Stimulated activated naive CD4-positive, alpha-beta T cell treated with Interleukin-2 at 50 U/mL for 16 hours (primary cell): Measurements from ENCODE around the gene ALG9.

Experiments
- DNase-seq: peaks from one replicate; lab custom pipeline; 2025; lab: John Stamatoyannopoulos, UW

Gene ALG9

GRCh38 chr11:111834432-111835163 is 36.8 kb downstream of the ALG9 start:
- no peak for DNase-seq

DNA sequence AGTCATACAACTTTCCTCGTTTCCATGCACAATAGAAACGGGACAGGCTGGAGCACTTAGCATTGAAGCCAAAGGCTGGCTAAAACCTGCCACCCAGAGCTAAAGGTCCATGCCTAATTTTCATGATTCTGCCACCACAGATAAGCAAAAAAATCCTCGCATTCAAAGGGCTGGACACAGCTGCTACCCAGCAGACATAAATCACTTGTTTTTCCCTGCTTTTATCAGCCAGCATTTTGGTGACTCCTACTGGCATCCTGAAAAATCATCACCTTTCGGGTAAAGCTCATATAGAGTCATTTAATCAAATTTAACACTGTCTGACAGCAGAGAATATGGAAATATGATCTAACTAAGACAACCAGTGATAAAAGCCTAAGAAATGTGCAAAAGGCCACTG is 37.9 kb downstream of the ALG9 start:
- no peak for DNase-seq

GRCh38 chr11:111829185-111829968 is 42.0 kb downstream of the ALG9 start:
- no peak for DNase-seq

DNA sequence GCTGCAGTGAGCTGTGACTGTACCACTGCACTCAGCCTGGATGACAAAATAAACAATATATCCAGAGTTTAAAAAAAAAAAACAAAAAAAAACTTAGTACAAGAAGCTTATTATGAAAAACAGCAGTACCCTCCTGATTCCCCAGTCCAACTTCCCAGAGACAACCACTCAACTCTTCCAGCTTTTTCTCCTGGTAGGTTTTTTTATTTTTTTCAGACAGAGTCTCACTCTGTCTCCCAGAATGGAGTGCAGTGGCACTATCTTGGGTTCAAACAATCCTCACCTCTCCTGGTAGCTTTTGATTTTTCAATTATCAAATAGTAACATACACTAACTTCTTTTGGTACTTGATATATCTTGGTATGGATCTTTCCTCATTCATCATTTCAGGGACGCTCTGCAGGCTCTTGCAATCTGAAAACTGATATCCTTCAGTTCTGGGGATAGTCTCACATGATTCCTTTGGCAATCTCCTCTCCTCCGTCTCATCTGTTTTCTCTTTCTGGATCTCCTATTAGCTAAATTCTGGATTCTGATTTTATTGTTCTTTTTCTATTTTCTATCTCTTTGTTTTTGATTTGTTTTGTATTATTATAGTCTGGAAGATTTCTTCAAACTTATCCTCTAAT is 44.9 kb downstream of the ALG9 start:
- no peak for DNase-seq

GRCh38 chr11:111823629-111824028 is 47.8 kb downstream of the ALG9 start:
- DNase-seq: no peak

DNA sequence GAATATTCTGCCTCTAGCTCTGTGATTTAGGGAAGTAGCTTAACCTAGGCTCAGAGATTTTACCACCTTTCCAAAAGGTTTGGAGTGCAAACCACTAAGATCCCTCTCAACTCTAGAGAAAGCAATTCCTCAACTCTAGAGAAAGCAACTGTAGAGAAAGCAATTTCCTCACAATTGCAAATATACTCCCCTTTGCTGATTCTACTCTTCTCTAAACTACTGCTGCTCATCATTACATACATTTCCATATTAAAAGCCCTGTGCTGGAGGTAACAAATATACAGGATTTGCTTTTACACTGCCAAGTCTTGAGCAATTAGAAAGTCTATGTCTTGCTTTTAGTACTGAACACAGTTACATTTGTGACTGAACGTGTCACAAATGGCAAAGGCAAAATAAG is 48.2 kb downstream of the ALG9 start:
- no peak for DNase-seq

GRCh38 chr11:111819829-111820237 is 51.5 kb downstream of the ALG9 start:
- DNase-seq: no peak

- no peak for DNase-seq
Measured at GRCh38 chr11:111819161-111819828, 52.1 kb downstream of the ALG9 start.

DNA sequence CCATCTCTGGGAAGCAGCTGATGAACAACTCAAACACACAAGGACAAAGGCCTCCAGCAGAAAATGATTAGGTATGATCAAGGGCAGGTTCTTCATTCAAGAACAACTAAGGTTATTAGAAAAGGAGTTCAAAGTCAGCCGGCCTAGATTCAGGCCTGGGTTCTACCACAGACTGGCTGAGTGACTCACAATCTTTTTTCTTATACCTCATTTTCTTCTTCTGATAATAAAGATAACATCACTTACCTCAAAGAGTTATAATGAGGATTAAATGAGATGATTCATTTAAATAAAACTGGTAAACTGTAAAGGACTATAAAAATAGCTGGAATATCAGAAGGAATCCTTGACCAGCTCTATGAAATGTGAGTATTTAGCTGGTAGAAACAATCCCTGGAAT is 55.9 kb downstream of the ALG9 start:
- DNase-seq: no peak

DNA sequence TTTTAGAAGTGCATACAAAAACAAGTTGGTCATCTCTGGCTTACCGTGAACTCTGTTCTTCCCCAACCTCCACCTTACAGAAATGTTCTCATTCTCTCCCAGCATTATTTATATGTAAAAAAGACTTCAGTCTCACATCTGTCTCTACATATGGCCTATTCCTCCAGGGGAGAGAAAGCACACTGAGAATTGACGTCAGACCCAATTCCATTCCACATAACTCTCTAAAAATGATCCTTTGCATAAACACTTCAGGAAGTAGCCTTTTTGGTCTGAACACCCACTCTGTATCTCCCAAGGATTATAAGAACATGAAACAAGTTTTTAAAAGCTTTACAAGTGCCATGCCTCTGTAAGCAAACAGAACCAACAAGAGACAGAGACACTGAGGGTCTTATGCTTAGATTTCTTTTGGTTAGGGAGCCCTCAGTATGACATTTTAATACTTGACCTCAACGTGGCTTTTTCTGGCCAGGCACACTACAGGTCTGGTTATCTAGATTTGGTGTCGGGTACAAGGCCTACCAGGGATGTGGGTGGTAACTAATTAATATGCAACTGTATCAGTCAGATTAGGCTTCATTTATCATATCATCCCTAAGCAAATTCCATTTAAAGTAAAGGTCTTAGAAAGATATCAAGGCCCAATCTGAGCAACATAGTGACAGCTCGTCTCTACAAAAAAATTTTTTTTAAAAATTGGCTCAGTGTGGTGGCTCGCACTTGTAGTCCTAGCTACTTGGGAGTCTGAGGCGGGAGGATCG is 56.6 kb downstream of the ALG9 start:
- no peak for DNase-seq

GRCh38 chr11:111814106-111814505 is 57.3 kb downstream of the ALG9 start:
- DNase-seq: no peak

DNA sequence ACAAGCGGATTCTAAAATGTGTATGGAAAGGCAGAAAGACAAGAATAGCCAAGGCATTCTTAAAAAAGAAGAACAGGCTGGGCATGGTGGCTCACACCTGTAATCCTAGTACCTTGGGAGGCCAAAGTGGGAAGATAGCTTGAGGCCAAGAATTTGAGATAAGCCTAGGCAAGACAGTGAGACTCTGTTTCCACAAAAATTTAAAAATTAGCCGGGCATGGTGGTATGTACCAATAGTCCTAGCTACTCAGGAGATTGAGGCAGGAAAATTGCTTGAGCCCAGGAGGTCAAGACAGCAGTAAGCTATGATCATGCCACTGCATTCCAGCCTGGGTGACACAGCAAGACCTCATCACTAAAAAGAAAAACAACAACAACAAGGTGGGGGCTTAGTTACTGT is 59.2 kb downstream of the ALG9 start:
- no peak for DNase-seq

- DNase-seq: no peak
Measured at GRCh38 chr11:111811445-111811844, 59.9 kb downstream of the ALG9 start.

- DNase-seq: no peak
Measured at GRCh38 chr11:111808834-111809233, 62.5 kb downstream of the ALG9 start.

- no peak for DNase-seq
Measured at GRCh38 chr11:111808063-111808588, 63.3 kb downstream of the ALG9 start.

GRCh38 chr11:111807076-111807475 is 64.3 kb downstream of the ALG9 start:
- no peak for DNase-seq

DNA sequence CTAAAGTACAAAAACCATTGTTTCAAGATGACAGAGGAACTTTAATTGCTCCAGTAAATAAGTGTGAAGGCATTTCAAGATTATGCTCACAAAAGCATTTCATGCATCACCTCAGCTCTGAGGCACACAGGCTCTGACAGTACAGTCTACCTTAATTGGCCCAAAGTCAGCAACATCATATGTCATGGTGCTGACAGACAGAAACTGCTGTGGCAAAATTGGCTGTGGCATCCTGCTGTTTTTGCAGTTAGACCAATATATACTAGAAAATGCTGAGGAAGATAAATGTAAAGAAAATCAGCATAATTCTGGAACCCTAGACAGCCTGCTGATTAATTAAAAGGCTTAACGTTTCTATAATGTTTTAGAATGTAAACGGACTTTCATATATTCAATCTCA is 70.2 kb downstream of the ALG9 start:
- DNase-seq: no peak

DNA sequence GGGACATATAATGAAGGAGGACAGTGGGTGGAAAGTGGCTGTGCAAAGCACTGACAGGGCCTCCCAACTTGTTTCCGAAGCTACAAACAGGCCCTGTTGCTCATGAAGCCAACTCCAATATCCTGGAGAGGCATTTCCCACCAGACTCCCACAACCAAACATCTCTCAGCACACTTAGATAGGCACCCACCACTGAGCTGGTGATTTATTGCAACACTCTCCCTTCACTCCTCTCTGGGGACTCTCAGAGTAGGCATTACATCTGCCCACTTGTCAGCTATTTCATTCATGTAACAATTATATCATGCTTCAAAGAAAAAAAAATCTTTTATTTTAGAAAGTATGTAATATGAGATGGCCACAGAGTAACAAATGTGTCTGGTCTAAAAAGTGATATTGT is 73.1 kb downstream of the ALG9 start:
- DNase-seq: no peak

DNA sequence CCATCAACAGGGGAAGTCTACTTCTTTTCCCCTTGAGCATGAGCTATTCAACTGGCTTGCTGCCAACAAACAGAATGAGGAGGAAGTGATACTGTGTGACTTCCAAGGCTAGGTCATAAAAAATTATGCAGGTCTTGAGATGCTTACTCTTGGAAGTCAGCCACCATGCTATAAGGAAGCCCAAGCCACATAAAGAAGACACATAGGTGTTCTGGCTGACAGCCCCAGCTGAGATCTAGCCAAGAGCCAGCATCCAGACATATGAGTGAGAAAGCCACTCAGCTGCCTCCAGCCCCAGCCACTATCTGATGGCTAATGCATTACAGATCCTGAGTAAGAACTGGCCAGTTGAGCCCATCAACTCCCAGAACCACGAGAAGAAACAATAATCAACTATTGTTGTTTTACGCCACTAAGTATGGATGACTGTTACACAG is 74.2 kb downstream of the ALG9 start:
- no peak for DNase-seq

GRCh38 chr11:111796696-111797095 is 74.7 kb downstream of the ALG9 start:
- DNase-seq: no peak

DNA sequence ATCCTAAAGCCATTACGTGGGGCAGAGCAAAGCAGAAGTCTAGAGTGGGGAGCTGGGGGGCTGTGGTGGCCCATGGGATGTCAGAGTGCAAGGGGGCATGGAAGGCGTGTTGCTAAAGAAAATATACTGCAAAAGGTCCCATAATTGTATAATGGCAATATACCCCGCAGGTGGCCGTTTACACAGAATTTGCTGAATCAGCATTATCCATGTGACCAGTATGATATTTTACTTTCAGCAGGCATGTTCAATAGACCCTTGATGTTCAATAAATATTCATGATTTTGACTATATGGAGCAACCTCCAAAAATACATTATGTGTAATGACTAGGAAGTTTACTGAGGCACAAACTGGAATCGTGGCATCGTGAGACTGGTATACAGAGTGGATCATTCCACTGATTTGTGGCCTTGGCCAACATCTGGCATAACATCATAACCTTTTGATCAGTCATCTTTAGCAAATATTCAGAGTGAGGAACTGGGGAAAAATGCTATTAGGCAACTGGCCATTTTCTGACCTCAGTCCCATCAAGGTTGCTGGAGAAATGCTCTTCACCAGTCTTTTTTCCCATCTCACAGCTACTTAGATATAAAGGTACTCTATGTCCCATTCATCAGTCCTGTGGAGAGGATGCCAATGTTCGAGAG is 75.9 kb downstream of the ALG9 start:
- DNase-seq: no peak
